Measurements from ENCODE around the gene GM2A. TPM values are rescaled to one million over a fixed set of nuclear protein-coding genes. Genes with fewer than 3 reads are reported as not detected.

The GM2A gene
- total RNA-seq, 2 donors from 2014 or later = 23.4 to 41.6 TPM

GRCh38 chr5:151310932-151311331, 57.9 kb downstream of the GM2A start:
- no peak for DNase-seq (ENCODE audit: low spot score)
- intact Hi-C loops (cut with DNase I) = no loop called here

- intact Hi-C loops (cut with DNase I) = no loop called here
- DNase-seq (ENCODE audit: low spot score) = no peak
These were observed 59.9 kb downstream of the GM2A start for GRCh38 chr5:151312756-151313324.

DNA sequence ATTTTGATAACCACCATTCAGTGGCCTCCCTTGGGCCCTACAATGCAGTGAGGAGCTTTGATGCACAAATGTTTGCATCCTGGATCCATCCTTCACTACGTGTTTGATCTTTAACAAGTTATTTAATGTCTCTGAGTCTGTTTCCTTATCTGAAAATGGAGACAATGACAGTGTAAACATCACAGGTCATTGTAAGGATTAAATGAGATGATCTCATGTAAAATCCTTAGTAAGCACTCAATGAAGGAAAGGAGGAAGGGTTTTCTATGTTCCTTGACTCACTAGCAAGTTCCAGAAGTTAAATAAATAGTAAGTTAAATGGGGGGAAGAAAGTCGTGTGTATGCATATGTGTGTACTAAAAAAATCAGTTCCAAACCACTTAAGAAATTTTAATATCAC, 60.4 kb downstream of the GM2A start:
- intact Hi-C loops (cut with DNase I) = no loop called here
- no peak for DNase-seq (ENCODE audit: low spot score)

GRCh38 chr5:151315998-151316597, 63.1 kb downstream of the GM2A start:
- intact Hi-C loops (cut with DNase I) = no loop called here
- DNase-seq (ENCODE audit: low spot score) = peak; percentile 90

GRCh38 chr5:151317871-151318270, 64.9 kb downstream of the GM2A start:
- no peak for DNase-seq (ENCODE audit: low spot score)
- intact Hi-C loops (cut with DNase I) = no loop called here

- no peak for DNase-seq (ENCODE audit: low spot score)
- intact Hi-C loops (cut with DNase I) = no loop called here
These were observed 66.1 kb downstream of the GM2A start for GRCh38 chr5:151318850-151319732.

Other genes with a start within 250 kb of the GM2A start
- 1,000 to 10,000 TPM in 1 of 2 donors, 100 to 1,000 TPM in 1; 993 to 1,026 TPM for gene GPX3, start 232.6 kb upstream of the GM2A start, total RNA-seq
- gene TNIP1, start 172.2 kb upstream of the GM2A start, total RNA-seq = 10 to 100 TPM; 56.7 to 77.5 TPM
- 100 to 1,000 TPM; 328 to 430 TPM for gene ANXA6, start 95.4 kb upstream of the GM2A start, total RNA-seq
- 10 to 100 TPM; 70.6 to 72.4 TPM for gene CCDC69, start 29.1 kb upstream of the GM2A start, total RNA-seq
- gene SLC36A3, start 50.6 kb downstream of the GM2A start, total RNA-seq = not detected
- not detected for gene SLC36A2, start 94.4 kb downstream of the GM2A start, total RNA-seq
- 10 to 100 TPM; 15.3 to 15.6 TPM for gene SLC36A1, start 194.4 kb downstream of the GM2A start, total RNA-seq

Measured in posterior vena cava (tissue), 2 donors.